ENCODE data around the gene RNF144A.

RNF144A gene

GRCh38 chr2:7083580-7084509, 166.6 kb downstream of the RNF144A start:
- DNase-seq (ENCODE audit: low read depth), result no peak

DNA sequence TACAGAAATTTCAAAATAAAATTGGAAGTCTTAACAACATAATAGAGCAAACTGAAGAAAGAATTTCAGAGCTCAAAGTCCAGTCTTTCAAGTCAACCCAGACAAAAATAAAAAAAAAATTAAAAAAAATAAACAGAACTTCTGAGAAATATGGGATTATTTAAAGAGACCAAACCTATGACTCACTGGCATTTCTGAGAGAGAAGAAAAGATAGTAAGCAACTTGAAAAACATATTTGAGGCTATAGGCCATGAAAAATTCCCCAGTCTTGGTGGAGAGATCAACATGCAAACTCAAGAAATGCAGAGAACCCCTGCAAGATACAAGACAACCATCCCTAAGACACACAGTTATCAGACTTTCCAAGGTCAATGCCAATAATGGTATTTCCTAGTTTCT, 167.4 kb downstream of the RNF144A start:
- DNase-seq (ENCODE audit: low read depth), result no peak

DNA sequence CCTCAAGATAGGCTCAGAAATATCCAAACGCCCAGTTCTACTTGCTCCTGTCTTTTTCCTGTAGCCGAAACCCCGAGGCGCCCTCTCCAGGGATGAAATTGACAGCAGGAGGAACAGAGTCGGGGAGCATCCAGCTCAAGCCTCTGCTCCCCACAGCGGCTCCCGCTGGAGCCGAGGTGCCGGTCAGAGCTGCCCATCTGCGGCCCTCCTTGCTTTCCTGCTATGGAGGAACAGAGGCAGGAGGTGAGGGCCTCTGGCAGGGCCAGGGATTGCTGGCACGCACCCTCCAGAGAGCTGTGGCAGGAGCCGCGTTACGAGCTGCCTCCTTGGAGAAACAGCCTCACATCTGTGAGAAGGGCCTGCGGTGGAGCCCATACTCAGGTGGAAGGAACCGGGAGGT, 172.1 kb downstream of the RNF144A start:
- DNase-seq (ENCODE audit: low read depth), result no peak

DNA sequence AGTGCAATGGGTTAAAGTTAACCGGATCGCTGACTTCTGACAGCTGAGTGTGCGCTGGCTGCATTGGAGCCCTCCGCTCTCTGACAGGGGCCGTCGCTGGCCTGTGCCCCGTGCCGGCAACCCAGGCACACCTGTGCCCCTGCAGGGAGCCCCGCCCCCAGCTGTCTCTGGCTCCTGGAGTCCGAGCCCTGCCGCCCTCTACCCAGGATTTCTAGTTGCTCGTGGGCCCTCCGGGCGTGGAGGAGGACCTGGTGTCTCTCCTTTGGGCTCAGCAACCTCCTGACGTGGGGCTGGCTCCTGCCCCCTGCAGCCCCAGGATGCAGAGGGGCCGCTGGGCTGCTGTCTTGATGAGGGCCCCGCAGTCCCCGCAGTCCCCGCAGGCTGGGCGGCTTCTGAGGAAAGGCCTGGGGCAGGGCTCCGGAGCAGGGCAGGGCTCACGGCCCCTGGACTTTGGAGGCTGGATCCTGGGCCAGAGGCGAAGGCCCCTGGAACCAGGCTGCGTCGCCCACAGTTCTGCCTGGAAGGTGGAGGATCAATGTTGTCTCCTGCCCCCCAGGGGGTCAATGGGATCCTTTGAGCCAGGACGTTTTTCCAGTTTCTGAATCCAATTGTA, 172.8 kb downstream of the RNF144A start:
- DNase-seq (ENCODE audit: low read depth), result no peak

DNA sequence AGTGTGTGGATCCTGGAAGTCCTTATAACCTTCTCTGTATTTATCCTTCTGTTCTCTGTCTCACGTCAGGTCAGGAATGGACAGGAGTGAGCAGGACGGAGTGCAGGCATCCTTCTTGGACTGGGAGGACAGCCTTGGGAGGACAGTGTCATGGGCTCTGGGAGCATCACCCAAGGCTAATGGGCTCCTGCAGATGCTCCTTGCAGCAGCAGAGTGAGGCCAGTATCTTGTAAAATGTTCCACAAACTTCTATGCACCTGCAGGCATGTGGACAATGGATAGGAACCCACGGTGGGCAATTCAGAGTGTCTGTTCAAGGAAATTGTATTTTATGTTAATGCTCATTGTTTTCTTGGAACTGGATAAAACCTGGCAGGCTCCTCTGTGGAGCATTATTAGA, 176.2 kb downstream of the RNF144A start:
- DNase-seq (ENCODE audit: low read depth), result no peak

Measured in activated T-helper 1 cell treated with Interleukin-2 at 50 U/mL for 16 hours (primary cell).